GM18519 (cell line): ENCODE data around the gene ZFP42.
"Not testable (repeated sequence)": the region's sequence is repeated elsewhere in the genome, so short reads cannot be mapped to it uniquely, and the experiment has no call there.

ENCODE experiments used
- ATAC-seq: cut with Tn5 transposase; IDR thresholded peaks from one replicate; pipeline ENCODE4 v1.9.1; 2021; ENCODE audit warnings: mild to moderate bottlenecking, moderate library complexity; ENCODE audit not compliant: unreplicated experiment, low FRiP score

ZFP42 gene

GRCh38 chr4:187995322-187996207, at the start of gene ZFP42:
ZFP42 (plus strand) TSS chr4:187995771; CDS start chr4:188002808, 7,037 bp downstream.
- no peak for ATAC-seq

DNA sequence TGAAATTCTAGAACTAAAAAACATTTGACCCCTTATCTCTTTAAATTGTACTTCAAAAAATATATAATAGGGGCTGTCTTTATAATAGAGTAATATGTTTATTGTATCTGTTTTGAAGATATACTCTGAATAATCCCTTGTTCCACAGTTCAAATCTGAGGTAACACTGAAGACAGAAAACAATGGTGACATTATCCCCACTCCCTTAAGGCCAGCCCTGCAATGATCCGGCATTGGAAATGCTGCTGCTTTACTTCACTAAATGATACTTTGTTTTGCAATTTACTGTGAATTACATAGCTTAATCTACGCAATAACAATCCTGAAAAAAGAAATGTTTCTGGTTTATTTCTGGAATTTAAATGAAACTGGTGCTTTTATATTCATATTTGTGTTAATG, 34.4 kb upstream of the ZFP42 start:
- no peak for ATAC-seq

GRCh38 chr4:187961961-187962360, 33.6 kb upstream of the ZFP42 start:
- ATAC-seq: no peak

DNA sequence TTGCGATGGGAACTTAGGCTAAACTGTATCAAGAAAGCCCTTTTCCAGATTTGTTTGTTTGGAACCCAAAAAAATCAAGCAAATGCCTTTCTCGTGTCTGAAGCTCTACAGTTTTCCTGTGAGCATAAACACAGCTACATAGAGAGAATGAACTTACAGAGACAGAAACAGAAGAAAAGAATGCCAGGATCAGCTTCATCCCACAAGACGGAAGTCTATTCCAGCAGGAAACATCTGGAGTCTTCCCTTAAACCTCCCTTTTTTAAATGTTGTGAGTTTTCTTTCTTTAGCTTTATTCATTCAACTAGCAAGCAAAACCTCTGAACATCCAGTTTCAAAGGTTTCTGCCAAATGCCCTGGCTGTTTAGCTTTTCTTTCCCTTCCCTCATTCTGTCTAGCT, 32.6 kb upstream of the ZFP42 start:
- no peak for ATAC-seq

GRCh38 chr4:187965726-187966125, 29.8 kb upstream of the ZFP42 start:
- ATAC-seq: no peak

DNA sequence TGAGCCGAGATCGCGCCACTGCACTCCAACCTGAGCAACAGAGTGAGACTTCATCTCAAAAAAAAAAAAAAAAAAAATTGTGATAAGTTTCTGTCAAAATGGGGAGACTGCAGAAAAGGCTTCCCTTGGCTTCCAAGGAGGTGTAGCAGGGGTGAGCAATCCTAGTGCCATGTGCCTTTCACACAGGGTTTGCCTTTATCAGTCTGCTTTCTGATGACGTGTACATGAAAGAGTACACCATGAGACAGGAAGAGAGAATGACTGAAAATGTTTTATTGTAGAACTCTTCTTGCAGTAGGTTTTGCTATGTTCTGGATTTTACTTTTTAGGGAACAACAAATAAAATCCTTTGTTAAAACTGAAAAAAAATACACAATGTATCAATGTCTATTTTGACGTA, 23.4 kb upstream of the ZFP42 start:
- no peak for ATAC-seq

DNA sequence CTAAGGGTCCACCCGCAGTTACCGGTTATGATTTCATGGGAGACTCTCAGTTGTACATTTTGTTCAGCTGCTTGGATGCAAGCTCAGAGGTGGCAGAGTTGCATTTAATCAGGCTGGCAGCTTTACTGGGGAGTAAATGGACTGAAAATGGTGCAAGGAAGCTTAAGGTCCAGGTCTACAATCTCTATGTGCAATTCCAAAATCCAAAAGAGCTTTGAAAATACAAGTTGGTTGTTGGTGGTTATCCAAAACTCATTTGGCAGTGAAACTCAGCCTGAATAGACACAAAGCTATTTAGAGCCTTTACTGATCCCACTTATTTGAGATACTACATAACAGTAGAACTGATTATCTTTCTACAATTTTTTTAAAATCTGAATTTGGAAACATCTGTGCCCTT, 11.8 kb upstream of the ZFP42 start:
- ATAC-seq: no peak

DNA sequence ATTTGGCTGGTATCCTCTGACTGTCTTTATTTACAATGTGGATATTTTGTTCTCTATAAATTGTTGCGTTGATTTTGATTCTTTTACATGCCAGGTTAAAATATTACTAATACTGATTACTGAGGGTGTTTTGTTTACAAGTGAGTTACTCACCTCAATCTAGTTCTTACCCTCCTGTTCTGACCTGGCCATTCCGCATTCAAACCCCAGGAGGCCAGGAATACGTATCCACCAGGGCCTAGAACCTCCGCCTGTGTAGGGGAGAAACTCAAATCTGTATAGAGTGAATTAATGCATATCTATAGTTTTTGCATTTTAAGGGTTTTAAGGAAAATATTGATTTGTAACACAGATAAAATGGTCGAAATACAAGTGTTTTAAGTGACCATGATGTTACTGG, 2.6 kb upstream of the ZFP42 start:
- no peak for ATAC-seq

DNA sequence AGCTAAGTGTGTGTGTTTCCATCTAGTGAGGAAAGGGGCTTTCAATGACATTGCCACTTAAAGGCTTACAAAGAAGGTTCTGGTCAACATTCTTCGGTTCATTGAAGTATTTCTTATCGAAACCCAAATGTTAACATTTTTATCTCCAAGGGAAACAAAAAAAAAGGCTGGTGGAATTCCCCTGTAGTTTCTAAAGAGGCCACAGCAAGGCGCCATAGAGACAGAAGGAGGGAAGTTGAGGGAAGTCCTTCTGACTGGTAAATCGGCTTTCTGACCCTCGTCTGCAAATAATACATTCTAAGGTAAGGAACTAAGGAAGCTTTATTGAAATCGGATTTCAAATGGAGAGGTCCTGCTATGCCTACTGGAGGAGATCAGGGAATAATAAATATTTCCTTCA, 1.7 kb upstream of the ZFP42 start:
- no peak for ATAC-seq

DNA sequence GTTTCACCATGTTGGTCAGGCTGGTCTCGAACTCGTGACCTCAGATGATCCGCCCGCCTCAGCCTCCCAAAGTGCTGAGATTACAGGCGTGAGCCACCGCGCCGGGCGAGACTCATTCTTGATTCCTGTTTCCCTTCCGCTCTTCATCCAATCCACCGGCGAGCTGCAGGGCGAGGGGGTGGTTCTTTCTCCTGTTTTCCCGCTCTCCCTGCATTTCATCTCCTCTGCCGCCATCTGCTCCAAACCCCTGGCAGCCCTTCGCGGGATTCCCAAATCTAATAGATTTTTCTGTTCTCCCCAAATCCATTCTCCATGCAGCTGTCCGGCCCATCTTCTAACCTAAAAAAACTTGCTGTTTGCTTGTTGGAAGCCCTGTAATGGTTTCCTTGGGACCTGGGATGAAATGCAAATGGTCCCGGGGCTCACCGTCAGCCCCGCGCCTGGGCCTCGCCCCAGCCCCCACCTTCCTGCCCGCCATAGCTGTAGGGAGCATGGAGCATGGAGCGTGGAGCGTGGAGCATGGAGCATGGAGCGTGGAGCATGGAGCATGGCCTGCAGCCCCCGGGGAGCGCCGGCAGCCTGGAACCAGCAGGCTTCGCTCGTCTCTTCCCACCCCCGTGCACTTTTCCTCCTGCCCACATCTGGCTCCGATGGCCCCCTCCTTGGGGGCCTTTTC, 1.1 kb downstream of the ZFP42 start:
- ATAC-seq: no peak

GRCh38 chr4:187997991-187998390, 2.4 kb downstream of the ZFP42 start:
- ATAC-seq: not testable (repeated sequence)

- no peak for ATAC-seq
Observed at GRCh38 chr4:187999406-187999932, 3.9 kb downstream of the ZFP42 start.

DNA sequence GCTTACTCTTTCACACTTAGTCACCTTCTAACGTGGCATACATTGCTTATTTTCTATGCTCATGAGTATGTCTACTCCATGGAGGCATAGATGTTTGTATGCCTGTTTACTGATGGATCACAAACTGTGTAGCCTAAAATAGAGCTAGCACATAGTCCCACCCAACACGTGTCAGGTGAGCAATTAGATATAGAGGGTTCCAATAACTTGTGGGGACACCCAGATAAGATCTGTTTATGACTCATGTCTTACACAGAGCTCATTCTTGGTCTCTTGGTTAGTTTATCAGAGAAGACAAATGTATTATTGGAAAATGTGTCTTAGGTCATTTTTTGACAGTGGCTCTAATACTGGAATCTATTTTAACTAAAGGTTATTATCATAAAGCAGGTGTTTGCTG, 6.8 kb downstream of the ZFP42 start:
- ATAC-seq: no peak

DNA sequence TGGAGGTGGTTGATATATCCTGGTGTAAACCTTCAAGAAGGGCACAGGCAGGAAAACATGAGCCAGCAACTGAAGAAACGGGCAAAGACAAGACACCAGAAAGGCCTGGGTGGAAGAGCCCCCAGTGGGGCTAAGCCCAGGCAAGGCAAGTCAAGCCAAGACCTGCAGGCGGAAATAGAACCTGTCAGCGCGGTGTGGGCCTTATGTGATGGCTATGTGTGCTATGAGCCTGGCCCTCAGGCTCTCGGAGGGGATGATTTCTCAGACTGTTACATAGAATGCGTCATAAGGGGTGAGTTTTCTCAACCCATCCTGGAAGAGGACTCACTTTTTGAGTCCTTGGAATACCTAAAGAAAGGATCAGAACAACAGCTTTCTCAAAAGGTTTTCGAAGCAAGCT, 7.2 kb downstream of the ZFP42 start:
- no peak for ATAC-seq

DNA sequence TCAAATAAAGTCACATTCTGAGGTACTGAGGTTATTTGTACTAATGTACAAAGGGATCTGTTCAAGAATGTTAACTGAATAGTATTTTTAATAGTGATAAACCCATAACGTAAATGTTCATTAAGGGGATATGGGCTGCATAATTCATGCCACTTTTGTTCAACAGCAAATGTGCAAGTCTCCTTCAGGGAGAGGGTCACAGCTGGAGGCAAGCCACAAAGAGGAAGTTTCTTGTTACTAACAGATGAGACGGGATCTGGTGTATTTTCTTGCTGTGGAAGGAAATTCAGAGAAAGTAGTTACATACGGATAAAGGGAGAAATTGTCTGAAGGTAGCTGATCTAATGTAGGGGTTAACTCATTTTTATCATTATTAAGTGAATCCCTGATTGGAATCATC, 10.0 kb downstream of the ZFP42 start:
- ATAC-seq: no peak

- no peak for ATAC-seq
Observed at GRCh38 chr4:188006285-188006848, 10.8 kb downstream of the ZFP42 start.

GRCh38 chr4:188008377-188008776, 12.8 kb downstream of the ZFP42 start:
- no peak for ATAC-seq

DNA sequence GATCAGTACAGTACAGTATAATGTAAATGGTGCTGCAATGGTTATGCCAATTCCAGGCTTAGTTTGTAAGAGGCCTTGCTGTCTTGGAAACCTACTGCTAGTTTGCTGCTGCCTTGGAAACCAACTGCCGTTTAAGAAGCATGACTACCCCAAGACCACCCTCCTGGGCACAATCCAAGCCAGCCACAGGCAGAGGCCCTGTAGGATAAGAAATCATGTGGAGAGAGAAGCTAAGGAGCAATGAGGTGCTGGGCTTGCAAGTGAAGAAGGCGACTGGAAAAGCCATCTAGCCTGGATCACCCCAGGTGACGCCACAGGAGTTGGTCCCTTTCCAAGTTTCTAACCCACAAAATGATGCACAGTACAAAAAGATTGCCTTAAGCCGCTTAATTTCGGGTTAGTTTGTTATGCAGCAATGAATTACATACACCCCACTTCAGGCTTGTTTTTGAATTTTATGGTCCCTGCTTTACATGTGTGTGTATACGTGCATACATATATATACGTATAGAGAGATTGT, 16.9 kb downstream of the ZFP42 start:
- no peak for ATAC-seq

GRCh38 chr4:188015025-188015940, 19.7 kb downstream of the ZFP42 start:
- ATAC-seq: no peak

DNA sequence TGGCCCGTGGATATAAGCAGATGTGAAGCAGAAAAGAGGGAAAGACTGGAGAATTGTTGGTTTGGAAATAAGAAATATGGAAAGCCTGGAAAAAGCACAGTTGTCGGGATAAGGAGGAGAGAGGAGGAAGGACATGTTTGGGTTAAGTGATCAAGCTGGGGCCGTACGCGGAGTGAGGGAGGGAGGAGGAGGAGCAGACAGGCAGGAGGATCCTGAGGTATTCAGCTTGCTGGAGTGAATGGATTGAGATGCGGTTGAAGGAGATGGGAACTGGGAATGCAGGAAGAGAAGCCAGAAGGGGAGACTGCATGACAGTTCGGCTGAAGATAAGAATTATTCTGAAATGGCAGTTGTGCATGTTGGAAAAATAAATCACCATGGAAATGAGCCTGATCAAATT, 21.2 kb downstream of the ZFP42 start:
- no peak for ATAC-seq
